Measurements from ENCODE around the gene NT5DC4.

The NT5DC4 gene

GRCh38 chr2:112725545-112726457 is 5.0 kb downstream of the NT5DC4 start:
- DNase-seq (ENCODE audit: low spot score in 2 of 2) (peak in 1 of 2 donors; percentile 49), ATAC-seq (no peak)
- Mint-ChIP-seq H3K27ac (no peak overlapping the region), H3K4me1 (peaks cover 10% of the 10 kb centered on the region), H3K9me3 (no peaks in the 10 kb centered on the region), H3K4me3 (no peak overlapping the region), H3K36me3 (no peaks in the 10 kb centered on the region)

- H3K27ac Mint-ChIP-seq, result no peak overlapping the region
- ATAC-seq (peak; percentile 91), DNase-seq (ENCODE audit: low spot score in 2 of 2) (peak; percentile 88 to 93)
- no peaks in the 10 kb centered on the region for H3K9me3 Mint-ChIP-seq
- no peak overlapping the region for H3K4me3 Mint-ChIP-seq
- H3K36me3 Mint-ChIP-seq, result no peaks in the 10 kb centered on the region
- H3K4me1 Mint-ChIP-seq, result peaks cover 10% of the 10 kb centered on the region
Measured at GRCh38 chr2:112726487-112727190, 5.8 kb downstream of the NT5DC4 start.

- Mint-ChIP-seq H3K9me3 (no peaks in the 10 kb centered on the region), H3K4me1 (peaks cover 10% of the 10 kb centered on the region), H3K36me3 (no peaks in the 10 kb centered on the region), H3K27ac (no peak overlapping the region), H3K4me3 (no peak overlapping the region)
- DNase-seq (ENCODE audit: low spot score in 2 of 2) (peak in 1 of 2 donors; percentile 41), ATAC-seq (no peak)
Measured at GRCh38 chr2:112727276-112728028, 6.6 kb downstream of the NT5DC4 start.

- peaks cover 10% of the 10 kb centered on the region for H3K4me1 Mint-ChIP-seq
Measured at GRCh38 chr2:112728029-112728362, 7.2 kb downstream of the NT5DC4 start.

GRCh38 chr2:112728378-112729175 is 7.8 kb downstream of the NT5DC4 start:
- Mint-ChIP-seq H3K4me3 (no peak overlapping the region), H3K4me1 (peaks cover 10% of the 10 kb centered on the region), H3K9me3 (no peaks in the 10 kb centered on the region), H3K36me3 (no peaks in the 10 kb centered on the region), H3K27ac (no peak overlapping the region)
- DNase-seq (ENCODE audit: low spot score in 2 of 2), result peak in 1 of 2 donors; percentile 43
- ATAC-seq, result no peak

More at GRCh38 chr2:112728029-112728362, 7.2 kb downstream of the NT5DC4 start:
- Mint-ChIP-seq H3K9me3 (no peaks in the 10 kb centered on the region), H3K4me3 (no peak overlapping the region), H3K36me3 (no peaks in the 10 kb centered on the region), H3K27ac (no peak overlapping the region)
- ATAC-seq (no peak), DNase-seq (ENCODE audit: low spot score in 2 of 2) (peak in 1 of 2 donors; percentile 45)

GRCh38 chr2:112730216-112730615 is 9.4 kb downstream of the NT5DC4 start:
- ATAC-seq, result no peak

GRCh38 chr2:112730791-112731190 is 10.0 kb downstream of the NT5DC4 start:
- ATAC-seq, result no peak
- Mint-ChIP-seq H3K27ac (no peak overlapping the region), H3K4me3 (no peak overlapping the region), H3K4me1 (peaks cover 10% of the 10 kb centered on the region), H3K36me3 (no peaks in the 10 kb centered on the region), H3K9me3 (no peaks in the 10 kb centered on the region)
- DNase-seq (ENCODE audit: low spot score in 2 of 2), result peak in 1 of 2 donors; percentile 26

More at GRCh38 chr2:112730216-112730615, 9.4 kb downstream of the NT5DC4 start:
- peaks cover 10% of the 10 kb centered on the region for H3K4me1 Mint-ChIP-seq
- no peak overlapping the region for H3K27ac Mint-ChIP-seq
- no peaks in the 10 kb centered on the region for H3K9me3 Mint-ChIP-seq
- no peaks in the 10 kb centered on the region for H3K36me3 Mint-ChIP-seq
- no peak for DNase-seq (ENCODE audit: low spot score in 2 of 2)
- H3K4me3 Mint-ChIP-seq, result no peak overlapping the region

- Mint-ChIP-seq H3K36me3 (no peaks in the 10 kb centered on the region), H3K27ac (no peak overlapping the region), H3K4me3 (no peak overlapping the region), H3K4me1 (peaks cover 7% of the 10 kb centered on the region), H3K9me3 (no peaks in the 10 kb centered on the region)
- DNase-seq (ENCODE audit: low spot score in 2 of 2), result no peak
- peak; percentile 47 for ATAC-seq
Measured at GRCh38 chr2:112731479-112731878, 10.7 kb downstream of the NT5DC4 start.

- H3K36me3 Mint-ChIP-seq, result peaks cover 5% of the 10 kb centered on the region
- H3K4me1 Mint-ChIP-seq, result no peaks in the 10 kb centered on the region
- no peak overlapping the region for H3K4me3 Mint-ChIP-seq
- no peaks in the 10 kb centered on the region for H3K9me3 Mint-ChIP-seq
- ATAC-seq, result no peak
- peak overlapping the region; percentile 37 for H3K27ac Mint-ChIP-seq
- peak in 1 of 2 donors; percentile 42 for DNase-seq (ENCODE audit: low spot score in 2 of 2)
Measured at GRCh38 chr2:112733456-112733855, 12.6 kb downstream of the NT5DC4 start.

GRCh38 chr2:112733871-112734270 is 13.1 kb downstream of the NT5DC4 start:
- peaks cover 9% of the 10 kb centered on the region for H3K36me3 Mint-ChIP-seq
- peak overlapping the region; percentile 37 for H3K27ac Mint-ChIP-seq
- H3K9me3 Mint-ChIP-seq, result no peaks in the 10 kb centered on the region
- H3K4me3 Mint-ChIP-seq, result no peak overlapping the region
- DNase-seq (ENCODE audit: low spot score in 2 of 2) (no peak), ATAC-seq (no peak)
- H3K4me1 Mint-ChIP-seq, result no peaks in the 10 kb centered on the region

GRCh38 chr2:112737542-112738232 is 16.9 kb downstream of the NT5DC4 start:
- peaks cover 34% of the 10 kb centered on the region for H3K36me3 Mint-ChIP-seq
- no peaks in the 10 kb centered on the region for H3K4me1 Mint-ChIP-seq
- ATAC-seq (no peak), DNase-seq (ENCODE audit: low spot score in 2 of 2) (no peak)
- no peaks in the 10 kb centered on the region for H3K9me3 Mint-ChIP-seq
- no peak overlapping the region for H3K4me3 Mint-ChIP-seq
- H3K27ac Mint-ChIP-seq, result no peak overlapping the region

- H3K9me3 Mint-ChIP-seq, result no peaks in the 10 kb centered on the region
- ATAC-seq (no peak), DNase-seq (ENCODE audit: low spot score in 2 of 2) (no peak)
- no peak overlapping the region for H3K4me3 Mint-ChIP-seq
- no peak overlapping the region for H3K27ac Mint-ChIP-seq
- peaks cover 48% of the 10 kb centered on the region for H3K36me3 Mint-ChIP-seq
- H3K4me1 Mint-ChIP-seq, result no peaks in the 10 kb centered on the region
Measured at GRCh38 chr2:112740527-112740926, 19.7 kb downstream of the NT5DC4 start.

GRCh38 chr2:112749755-112750559 is 29.1 kb downstream of the NT5DC4 start:
- H3K27ac Mint-ChIP-seq, result peak overlapping the region; percentile 75
- ATAC-seq, result peak; percentile 87

More at GRCh38 chr2:112749755-112750559, 29.1 kb downstream of the NT5DC4 start:
- Mint-ChIP-seq H3K4me1 (peaks cover 28% of the 10 kb centered on the region), H3K36me3 (peaks cover 84% of the 10 kb centered on the region), H3K4me3 (peak overlapping the region; percentile 34), H3K9me3 (no peaks in the 10 kb centered on the region)
- DNase-seq (ENCODE audit: low spot score in 2 of 2), result peak; percentile 79 to 88
